GM12801 (cell line): ENCODE data around the gene HKDC1.

Source experiments
- CTCF ChIP-seq: IDR thresholded peaks from one replicate; pipeline ENCODE4 v1.5.1; 2011; ENCODE audit warnings: control low read depth; ENCODE audit not compliant: insufficient read length; ENCODE audit errors: extremely low read depth

The HKDC1 gene

GRCh38 chr10:69220041-69220451, at the start of gene HKDC1:
HKDC1 (plus strand) TSS chr10:69220332; CDS start chr10:69220436, 104 bp downstream.
- TF ChIP-seq CTCF = no peak

- TF ChIP-seq CTCF = no peak
Observed at GRCh38 chr10:69172241-69172982, 47.7 kb upstream of the HKDC1 start.

GRCh38 chr10:69176823-69177222, 43.3 kb upstream of the HKDC1 start:
- no peak for TF ChIP-seq CTCF

GRCh38 chr10:69179089-69179742, 40.9 kb upstream of the HKDC1 start:
- TF ChIP-seq CTCF = no peak

GRCh38 chr10:69179743-69180524, 40.2 kb upstream of the HKDC1 start, which contains the start of gene SUPV3L1:
SUPV3L1 (plus strand) TSS chr10:69180234; CDS start chr10:69180292, 58 bp downstream.
- no peak for TF ChIP-seq CTCF

GRCh38 chr10:69180525-69181204, 39.5 kb upstream of the HKDC1 start:
- TF ChIP-seq CTCF = no peak

- no peak for TF ChIP-seq CTCF
Observed at GRCh38 chr10:69181433-69181832, 38.7 kb upstream of the HKDC1 start.
